B cell (primary cell): ENCODE data around the gene IGSF8. TPM values are rescaled to one million over a fixed set of nuclear protein-coding genes. Genes with fewer than 3 reads are reported as not detected.

Experiments
- ATAC-seq: fragments of 200-7000 bp; cut with Tn5 transposase; one replicate; pipeline ENCODE4 v1.10.0; 2021; ENCODE audit warnings: low read depth, mild to moderate bottlenecking, moderate number of reproducible peaks, moderate library complexity
- CTCF ChIA-PET: fragments of 350-600 bp; sonication (Branson Sonifier 250); formaldehyde crosslinking; loops from one replicate; lab custom pipeline; 2021; ENCODE audit warnings: antibody characterized with exemption, inconsistent platforms; lab: Charles Lee
- POLR2A ChIA-PET: fragments of 350-600 bp; sonication (Branson Sonifier 250); formaldehyde crosslinking; loops from one replicate; lab custom pipeline; 2021; ENCODE audit warnings: antibody characterized with exemption; lab: Charles Lee
- DNase-seq: peaks from one replicate; pipeline ENCODE4 v3.0.0; 2013
- H2AFZ ChIP-seq: 2 replicates; pipeline ENCODE4 v1.6.1; 2012; ENCODE audit warnings: mild to moderate bottlenecking, low read depth, low read length; ENCODE audit not compliant: insufficient read depth, poor library complexity, severe bottlenecking
- H3K27ac ChIP-seq, 2 donors: 1 replicate in 1 of 2; 2 replicates in 1 of 2; pipeline ENCODE4 v1.5.1; 2012 to 2013; ENCODE audit warnings: low read length in 2 of 2, mild to moderate bottlenecking in 2 of 2, moderate library complexity in 1 of 2
- H3K27me3 ChIP-seq, 4 experiments: fragments of 200-600 bp in 1 of 4; sonication (generic) in 1 of 4; replicated peaks in 1 of 4; 1 replicate in 2 of 4; 2 replicates in 2 of 4; pipeline versions ENCODE4 v1.6.1 to v1.7.0; 2013 to 2016; ENCODE audit warnings: low read length in 3 of 4, mild to moderate bottlenecking in 2 of 4, mixed read lengths in 1 of 4, moderate library complexity in 1 of 4; ENCODE audit not compliant: insufficient read depth in 4 of 4, control insufficient read depth in 3 of 4; ENCODE audit errors: control extremely low read depth in 1 of 4
- H3K36me3 ChIP-seq, 2 experiments: replicated peaks in 1 of 2; 1 replicate in 1 of 2; 2 replicates in 1 of 2; pipeline versions ENCODE4 v1.6.1 to v1.7.1; 2013; ENCODE audit warnings: low read length in 1 of 2; ENCODE audit not compliant: insufficient read depth in 2 of 2, control insufficient read depth in 1 of 2; ENCODE audit errors: control extremely low read depth in 1 of 2, extremely low read depth in 1 of 2
- H3K4me1 ChIP-seq, 2 donors: fragments of 200-600 bp in 1 of 2; sonication (generic) in 1 of 2; 1 replicate in 1 of 2; 2 replicates in 1 of 2; pipeline versions ENCODE4 v1.5.1 to v1.6.1; 2013 to 2017; ENCODE audit warnings: low read length in 2 of 2; ENCODE audit not compliant: control insufficient read depth in 2 of 2, insufficient read depth in 2 of 2
- H3K4me2 ChIP-seq: replicated peaks from 2 replicates; pipeline ENCODE3; 2012; ENCODE audit warnings: mild to moderate bottlenecking, low read depth, low read length; ENCODE audit not compliant: poor library complexity, severe bottlenecking
- H3K4me3 ChIP-seq, 5 experiments: fragments of 200-600 bp in 1 of 5; sonication (generic) in 1 of 5; 1 replicate in 3 of 5; 2 replicates in 2 of 5; pipeline versions ENCODE4 v1.5.1 to v1.7.0; 2011 to 2016; ENCODE audit warnings: low read length in 4 of 5, mild to moderate bottlenecking in 4 of 5, low read depth in 2 of 5, control low read depth in 1 of 5, moderate library complexity in 1 of 5; ENCODE audit not compliant: insufficient read depth in 1 of 5; ENCODE audit errors: control extremely low read depth in 1 of 5, extremely low read depth in 1 of 5
- H3K79me2 ChIP-seq: fragments of 200-600 bp; sonication (generic); one replicate; pipeline ENCODE4 v1.6.0; 2016; ENCODE audit warnings: low read length; ENCODE audit not compliant: control insufficient read depth, insufficient read depth
- H3K9ac ChIP-seq: fragments of 200-600 bp; sonication (generic); 2 replicates; pipeline ENCODE4 v1.6.1; 2017; ENCODE audit warnings: mild to moderate bottlenecking, low read length, moderate library complexity
- H3K9me3 ChIP-seq, 3 donors: one replicate each; pipeline versions ENCODE4 v1.6.1 to v1.7.1; 2013; ENCODE audit warnings: low read length in 2 of 3; ENCODE audit not compliant: control insufficient read depth in 2 of 3, insufficient read depth in 1 of 3; ENCODE audit errors: control extremely low read depth in 1 of 3
- H4K20me1 ChIP-seq: 2 replicates; pipeline ENCODE4 v1.6.0; 2012; ENCODE audit warnings: mild to moderate bottlenecking, low read length; ENCODE audit not compliant: insufficient read depth, control insufficient read depth, poor library complexity, severe bottlenecking
- H3K27ac Mint-ChIP-seq: one replicate; pipeline ENCODE4 v1.8.0; 2021; ENCODE audit warnings: mixed read lengths
- H3K27me3 Mint-ChIP-seq: one replicate; pipeline ENCODE4 v1.8.0; 2021; ENCODE audit warnings: mixed read lengths
- H3K4me1 Mint-ChIP-seq: one replicate; pipeline ENCODE4 v1.8.0; 2021; ENCODE audit warnings: mixed read lengths
- H3K4me3 Mint-ChIP-seq: one replicate; pipeline ENCODE4 v1.8.0; 2021; ENCODE audit warnings: mixed read lengths
- H3K9me3 Mint-ChIP-seq: one replicate; pipeline ENCODE4 v1.8.0; 2022; ENCODE audit warnings: mixed read lengths; ENCODE audit not compliant: insufficient read depth
- EZH2 ChIP-seq: IDR thresholded peaks from 2 replicates; pipeline ENCODE4 v1.6.1; 2012; ENCODE audit warnings: borderline replicate concordance, low read depth, mild to moderate bottlenecking, moderate library complexity, low read length; ENCODE audit not compliant: insufficient read depth, poor library complexity, severe bottlenecking
- WGBS: methylation state at CpG from one replicate; pipeline ENCODE4 v1.1.5; 2013; ENCODE audit warnings: missing lambda C conversion rate; ENCODE audit not compliant: insufficient coverage; 5-methylcytosine and 5-hydroxymethylcytosine counted together
- intact Hi-C: fragments of 100-400 bp; cut with micrococcal nuclease; formaldehyde crosslinking; loops from one replicate; pipeline ENCODE4 v1.10.0; 2022
- polyA plus RNA-seq: library from polyadenylated mRNA; depleted of rRNA; stranded (reverse); fragments of >200 nt; gene quantifications from 2 replicates; pipeline ENCODE4 v1.2.3, GENCODE V29; 2012
- total RNA-seq, 2 donors: library from RNA; stranded (reverse); fragments of 120-200 nt in 1 of 2; gene quantifications; 1 replicate in 1 of 2; 2 replicates in 1 of 2; pipeline versions ENCODE4 v1.2.3 to v1.2.4, GENCODE V29; 2013 to 2022
- TF ChIP-seq, protein P1 (sequence below): fragments of 200-600 bp; IDR thresholded peaks from one replicate; pipeline ENCODE4 v1.8.0; 2022; ENCODE audit warnings: antibody characterized with exemption, mild to moderate bottlenecking

The IGSF8 gene
- total and polyA plus RNA-seq, 2 donors (not counting 1 experiment from before 2014, with no cell fraction given): 37.2 to 56.0 TPM

DNA sequence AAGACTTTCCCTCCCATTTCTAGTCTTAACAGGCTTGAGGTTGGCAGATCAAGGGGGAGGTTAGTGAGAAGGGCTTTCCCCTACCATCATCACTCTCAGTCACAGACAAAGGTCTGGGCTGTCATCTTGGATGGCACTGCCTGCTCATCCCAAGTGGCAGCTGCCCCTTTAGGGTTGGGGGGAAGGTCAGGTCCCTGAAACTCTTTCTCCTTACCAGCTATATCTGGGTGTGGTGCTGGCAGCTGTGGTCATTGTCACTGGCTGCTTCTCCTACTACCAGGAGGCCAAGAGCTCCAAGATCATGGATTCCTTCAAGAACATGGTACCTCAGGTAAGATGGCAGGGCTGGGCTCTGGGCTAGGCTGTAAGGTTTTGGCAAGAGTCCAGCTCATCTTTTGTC is 25.3 kb upstream of the IGSF8 start:
- Histone ChIP-seq H3K27ac (no peak overlapping the region), H3K4me2 (no peak overlapping the region), H3K27me3 (no peaks in the 10 kb centered on the region), H4K20me1 (no peaks in the 10 kb centered on the region), H2AFZ (no peak overlapping the region), H3K9ac (no peak overlapping the region), H3K79me2 (no peaks in the 10 kb centered on the region), H3K9me3 (no peaks in the 10 kb centered on the region), H3K4me3 (no peak overlapping the region), H3K36me3 (no peaks in the 10 kb centered on the region), H3K4me1 (no peaks in the 10 kb centered on the region)
- intact Hi-C loops: no loop called here
- Mint-ChIP-seq H3K27me3 (peaks cover 14% of the 10 kb centered on the region), H3K9me3 (no peaks in the 10 kb centered on the region), H3K27ac (no peak overlapping the region), H3K4me1 (no peaks in the 10 kb centered on the region), H3K4me3 (no peak overlapping the region)
- ATAC-seq (no peak), DNase-seq (no peak)
- no peak for TF ChIP-seq EZH2
- TF ChIP-seq, protein P1, sequence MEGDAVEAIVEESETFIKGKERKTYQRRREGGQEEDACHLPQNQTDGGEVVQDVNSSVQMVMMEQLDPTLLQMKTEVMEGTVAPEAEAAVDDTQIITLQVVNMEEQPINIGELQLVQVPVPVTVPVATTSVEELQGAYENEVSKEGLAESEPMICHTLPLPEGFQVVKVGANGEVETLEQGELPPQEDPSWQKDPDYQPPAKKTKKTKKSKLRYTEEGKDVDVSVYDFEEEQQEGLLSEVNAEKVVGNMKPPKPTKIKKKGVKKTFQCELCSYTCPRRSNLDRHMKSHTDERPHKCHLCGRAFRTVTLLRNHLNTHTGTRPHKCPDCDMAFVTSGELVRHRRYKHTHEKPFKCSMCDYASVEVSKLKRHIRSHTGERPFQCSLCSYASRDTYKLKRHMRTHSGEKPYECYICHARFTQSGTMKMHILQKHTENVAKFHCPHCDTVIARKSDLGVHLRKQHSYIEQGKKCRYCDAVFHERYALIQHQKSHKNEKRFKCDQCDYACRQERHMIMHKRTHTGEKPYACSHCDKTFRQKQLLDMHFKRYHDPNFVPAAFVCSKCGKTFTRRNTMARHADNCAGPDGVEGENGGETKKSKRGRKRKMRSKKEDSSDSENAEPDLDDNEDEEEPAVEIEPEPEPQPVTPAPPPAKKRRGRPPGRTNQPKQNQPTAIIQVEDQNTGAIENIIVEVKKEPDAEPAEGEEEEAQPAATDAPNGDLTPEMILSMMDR: no peak
- ChIA-PET POLR2A (no interaction called here), CTCF (no interaction called here)

DNA sequence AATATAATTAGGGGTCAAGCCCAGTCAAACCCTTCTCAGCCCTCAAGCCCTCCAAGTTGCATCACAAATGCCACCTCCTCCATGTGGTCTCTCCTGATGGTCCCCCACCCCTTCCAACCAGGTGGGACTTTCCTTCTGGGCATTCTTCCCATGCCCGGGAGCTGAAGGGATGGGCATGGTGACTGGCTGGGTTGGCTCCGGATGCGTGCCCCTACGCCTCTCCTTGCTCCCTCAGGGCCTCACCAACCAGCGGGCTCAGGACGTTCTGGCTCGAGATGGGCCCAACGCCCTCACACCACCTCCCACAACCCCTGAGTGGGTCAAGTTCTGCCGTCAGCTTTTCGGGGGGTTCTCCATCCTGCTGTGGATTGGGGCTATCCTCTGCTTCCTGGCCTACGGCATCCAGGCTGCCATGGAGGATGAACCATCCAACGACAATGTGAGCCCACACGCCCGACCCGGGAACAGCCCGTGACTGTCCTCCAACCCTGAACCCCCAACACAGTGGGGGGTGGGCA is 24.6 kb upstream of the IGSF8 start:
- Histone ChIP-seq H3K4me1 (no peaks in the 10 kb centered on the region), H3K27ac (no peak overlapping the region), H3K9me3 (no peaks in the 10 kb centered on the region), H4K20me1 (no peaks in the 10 kb centered on the region), H3K4me3 (no peak overlapping the region), H3K27me3 (no peaks in the 10 kb centered on the region), H3K79me2 (no peaks in the 10 kb centered on the region), H3K4me2 (no peak overlapping the region), H2AFZ (no peak overlapping the region), H3K9ac (no peak overlapping the region), H3K36me3 (no peaks in the 10 kb centered on the region)
- ChIA-PET CTCF (no interaction called here), POLR2A (no interaction called here)
- TF ChIP-seq, protein P1: no peak
- no peak for TF ChIP-seq EZH2
- DNase-seq (no peak), ATAC-seq (no peak)
- H3K27me3 Mint-ChIP-seq: peaks cover 16% of the 10 kb centered on the region
- no peak overlapping the region for H3K27ac Mint-ChIP-seq
- H3K9me3 Mint-ChIP-seq: no peaks in the 10 kb centered on the region
- 97% methylated on average over 9 of the region's 16 CpGs for WGBS
- H3K4me3 Mint-ChIP-seq: no peak overlapping the region
- intact Hi-C loops: no loop called here
- H3K4me1 Mint-ChIP-seq: no peaks in the 10 kb centered on the region
